Measurements from ENCODE around the gene STARD10.

STARD10 gene

DNA sequence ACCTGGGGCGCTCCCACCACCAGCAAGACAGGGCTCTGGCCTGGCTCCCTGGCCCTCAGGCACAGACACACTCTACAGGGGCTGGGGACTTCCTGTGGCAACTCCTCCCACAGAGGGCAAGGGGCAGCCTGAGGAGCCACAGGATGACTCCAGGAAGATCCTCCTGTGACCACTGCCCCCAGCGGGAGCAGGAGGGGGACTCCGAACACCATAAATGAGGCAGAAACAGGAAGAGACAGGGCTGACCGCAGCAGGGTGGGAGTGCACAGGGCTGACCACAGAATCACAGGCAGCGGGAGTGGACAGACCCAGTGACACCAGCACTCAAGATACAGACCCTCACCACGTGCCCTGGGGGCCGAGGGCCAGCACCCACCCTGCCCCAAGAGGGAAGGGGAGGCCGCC lies 52.4 kb downstream of the STARD10 start:
- TF ChIP-seq CTCF (IDR thresholded peaks at IDR 0.05; ENCODE audit: borderline replicate concordance, insufficient read depth, low read depth, low read length), result 0 out of 2 replicates have a peak, but pooled peaks have one; percentile 7
- H3K4me3 ChIP-seq (ENCODE audit: low read depth, low read length), result no peak overlapping the region

DNA sequence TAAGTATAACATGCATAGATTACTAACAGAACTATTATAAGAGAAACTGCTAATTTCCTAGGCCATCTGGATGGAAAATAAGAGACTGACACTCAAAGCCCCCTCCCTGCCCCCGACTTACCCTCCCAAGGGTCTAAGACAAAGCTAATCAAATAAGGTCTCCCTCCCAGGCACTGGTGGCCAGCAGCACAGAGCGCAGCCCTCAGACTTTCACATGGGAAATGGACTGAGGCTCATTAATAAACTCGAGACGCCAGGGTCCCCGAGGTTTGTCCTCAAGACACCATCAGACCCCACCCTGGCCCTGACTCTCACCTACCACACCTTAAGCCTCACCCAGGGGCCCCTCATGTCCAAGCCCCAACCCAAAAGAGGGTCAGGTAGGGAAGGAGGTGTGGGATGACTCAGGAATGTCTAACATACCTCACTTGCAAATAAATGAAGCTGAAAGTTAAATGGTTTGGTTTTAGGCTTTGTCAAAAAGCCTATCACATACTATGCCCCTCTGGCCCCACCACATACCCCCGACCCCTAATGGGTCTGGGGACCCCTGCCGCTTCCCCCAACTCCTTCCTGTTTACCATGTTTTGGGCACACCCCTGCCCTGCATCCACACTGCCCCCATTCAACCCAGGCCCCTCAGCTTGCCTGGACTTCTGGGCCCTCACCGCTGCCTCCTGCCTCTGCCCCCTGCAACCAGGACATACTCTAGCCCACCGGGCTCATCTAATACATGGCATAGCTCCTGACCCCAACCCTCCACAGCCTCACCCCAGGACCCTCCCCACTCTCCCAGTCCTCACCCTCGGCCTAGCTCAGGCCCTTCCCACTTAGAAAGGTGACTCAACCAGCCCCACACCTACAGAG lies 53.1 kb downstream of the STARD10 start:
- TF ChIP-seq CTCF (IDR thresholded peaks at IDR 0.05; ENCODE audit: borderline replicate concordance, insufficient read depth, low read depth, low read length), result no peak
- no peak overlapping the region for H3K4me3 ChIP-seq (ENCODE audit: low read depth, low read length)

- H3K4me3 ChIP-seq (ENCODE audit: low read depth, low read length), result peak overlapping the region; percentile 60
Observed at GRCh38 chr11:72740060-72740424, 53.8 kb downstream of the STARD10 start.

DNA sequence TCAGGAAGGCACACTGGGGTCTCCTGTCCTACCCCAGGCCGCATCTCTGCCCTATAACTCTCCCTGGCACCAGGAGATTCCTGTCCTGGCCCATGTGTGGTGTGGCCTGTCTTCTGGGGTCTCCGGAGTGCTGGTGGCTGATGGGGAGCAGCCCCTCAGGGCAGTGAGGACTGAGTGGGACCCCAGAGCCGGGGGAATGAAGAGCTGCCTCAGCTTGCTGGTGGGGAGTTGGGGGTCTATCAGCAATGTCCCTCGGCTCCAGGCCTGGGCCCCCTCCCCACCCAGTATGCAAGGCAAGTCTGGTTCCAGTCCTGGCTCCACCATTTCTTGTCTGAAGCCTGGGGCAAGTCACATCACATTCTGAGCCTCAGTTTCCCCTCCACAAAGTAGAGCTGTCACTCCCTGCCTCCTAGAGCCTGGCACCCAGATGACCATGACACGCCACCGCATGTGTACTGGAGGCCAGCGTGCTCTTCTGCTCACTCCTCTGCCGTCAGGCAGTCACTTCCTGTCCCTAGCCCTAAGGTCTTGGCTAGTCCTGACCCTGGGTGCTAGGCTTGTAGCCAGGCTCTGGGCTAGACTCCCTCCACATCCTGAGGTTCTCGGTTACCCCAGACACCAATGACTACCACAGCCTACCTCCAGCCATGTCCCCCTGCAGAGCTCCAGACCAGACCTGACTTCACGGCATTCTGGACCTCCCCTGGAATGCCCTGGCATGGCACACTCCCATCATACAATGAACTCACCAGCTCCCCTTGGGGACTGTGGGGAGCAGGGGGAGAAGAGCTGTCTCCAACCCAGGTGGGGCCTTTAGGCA lies 54.4 kb downstream of the STARD10 start:
- H3K4me3 ChIP-seq (ENCODE audit: low read depth, low read length), result peak overlapping the region; percentile 60
- no peak for TF ChIP-seq CTCF (IDR thresholded peaks at IDR 0.05; ENCODE audit: borderline replicate concordance, insufficient read depth, low read depth, low read length)

More at GRCh38 chr11:72740060-72740424, 53.8 kb downstream of the STARD10 start:
- no peak for TF ChIP-seq CTCF (IDR thresholded peaks at IDR 0.05; ENCODE audit: borderline replicate concordance, insufficient read depth, low read depth, low read length)

GRCh38 chr11:72738199-72739141 lies 55.4 kb downstream of the STARD10 start:
- no peak for TF ChIP-seq CTCF (IDR thresholded peaks at IDR 0.05; ENCODE audit: borderline replicate concordance, insufficient read depth, low read depth, low read length)

GRCh38 chr11:72737336-72737735 lies 56.5 kb downstream of the STARD10 start:
- TF ChIP-seq CTCF (IDR thresholded peaks at IDR 0.05; ENCODE audit: borderline replicate concordance, insufficient read depth, low read depth, low read length), result no peak
- H3K4me3 ChIP-seq (ENCODE audit: low read depth, low read length), result no peak overlapping the region

More at GRCh38 chr11:72738199-72739141, 55.4 kb downstream of the STARD10 start:
- H3K4me3 ChIP-seq (ENCODE audit: low read depth, low read length), result peak overlapping the region; percentile 60

All from GM12875 (cell line).